WTC11 (cell line): ENCODE measurements around the gene TKT. TPM values are rescaled to one million over a fixed set of nuclear protein-coding genes. Genes with fewer than 3 reads are reported as not detected.

Source experiments
- ATAC-seq: fragments of 200-7000 bp; cut with Tn5 transposase; 2 replicates; pipeline ENCODE4 v1.10.0; 2021; ENCODE audit warnings: mild to moderate bottlenecking, moderate library complexity
- CTCF ChIA-PET: fragments of 300-600 bp; sonication (Branson Sonifier 250); formaldehyde crosslinking; loops from one replicate; lab custom pipeline; 2021; ENCODE audit warnings: antibody characterized with exemption; lab: Charles Lee
- POLR2A ChIA-PET: fragments of 350-600 bp; sonication (Branson Sonifier 250); formaldehyde crosslinking; loops from one replicate; lab custom pipeline; 2021; ENCODE audit warnings: antibody characterized with exemption; lab: Charles Lee
- DNase-seq: peaks from one replicate; pipeline ENCODE4 v3.0.0; 2021; ENCODE audit warnings: low spot score
- H3K27ac Mint-ChIP-seq: 2 replicates; pipeline ENCODE4 v1.8.0; 2021; ENCODE audit warnings: mixed read lengths
- H3K27me3 Mint-ChIP-seq: 2 replicates; pipeline ENCODE4 v1.8.0; 2021; ENCODE audit warnings: low read depth, mild to moderate bottlenecking, moderate library complexity, mixed read lengths
- H3K36me3 Mint-ChIP-seq: 2 replicates; pipeline ENCODE4 v1.8.0; 2021; ENCODE audit warnings: mixed read lengths
- H3K4me1 Mint-ChIP-seq: 2 replicates; pipeline ENCODE4 v1.8.0; 2022; ENCODE audit warnings: mixed read lengths
- H3K4me3 Mint-ChIP-seq: 2 replicates; pipeline ENCODE4 v1.8.0; 2021; ENCODE audit warnings: mild to moderate bottlenecking, moderate library complexity, mixed read lengths
- H3K9me3 Mint-ChIP-seq: 2 replicates; pipeline ENCODE4 v1.8.0; 2021; ENCODE audit warnings: mixed read lengths
- ATF1 ChIP-seq: sonication (generic); formaldehyde crosslinking; IDR thresholded peaks from 2 replicates; pipeline ENCODE4 v1.8.1; 2023; ENCODE audit warnings: mild to moderate bottlenecking, moderate library complexity, missing genetic modification reagents
- ETV6 ChIP-seq: sonication (generic); formaldehyde crosslinking; IDR thresholded peaks from 2 replicates; pipeline ENCODE4 v1.8.1; 2022; ENCODE audit warnings: mild to moderate bottlenecking, missing genetic modification reagents
- JUN ChIP-seq: sonication (generic); formaldehyde crosslinking; IDR thresholded peaks from 2 replicates; pipeline ENCODE4 v1.8.0; 2023; ENCODE audit warnings: mild to moderate bottlenecking, missing genetic modification reagents
- PRRX2 ChIP-seq: fragments of 250-450 bp; sonication (Bioruptor Pico); IDR thresholded peaks from 2 replicates; pipeline ENCODE4 v1.8.0; 2021; ENCODE audit warnings: mild to moderate bottlenecking
- RELA ChIP-seq: sonication (generic); formaldehyde crosslinking; IDR thresholded peaks from 2 replicates; pipeline ENCODE4 v1.8.1; 2022; ENCODE audit warnings: missing genetic modification reagents, mild to moderate bottlenecking, borderline replicate concordance
- TP53 ChIP-seq: sonication (generic); formaldehyde crosslinking; IDR thresholded peaks from 2 replicates; pipeline ENCODE4 v1.8.1; 2023; ENCODE audit warnings: mild to moderate bottlenecking, missing genetic modification reagents
- ZNF317 ChIP-seq: sonication (generic); formaldehyde crosslinking; IDR thresholded peaks from 2 replicates; pipeline ENCODE4 v1.8.1; 2023; ENCODE audit warnings: low read depth, mild to moderate bottlenecking, moderate library complexity, missing genetic modification reagents, borderline replicate concordance
- total RNA-seq: library from RNA; stranded (reverse); gene quantifications from 3 replicates; pipeline ENCODE4 v1.2.3, GENCODE V29; 2021
- TF ChIP-seq, protein P1 (sequence below): sonication (generic); formaldehyde crosslinking; IDR thresholded peaks from 2 replicates; pipeline ENCODE4 v1.8.1; 2023; ENCODE audit warnings: mild to moderate bottlenecking, missing genetic modification reagents, borderline replicate concordance
- TF ChIP-seq, protein P2 (sequence below): sonication (generic); formaldehyde crosslinking; IDR thresholded peaks from 2 replicates; pipeline ENCODE4 v1.8.1; 2023; ENCODE audit warnings: mild to moderate bottlenecking, missing genetic modification reagents, moderate library complexity
- TF ChIP-seq, protein P3 (sequence below): sonication (generic); formaldehyde crosslinking; IDR thresholded peaks from 2 replicates; pipeline ENCODE4 v1.8.1; 2023; ENCODE audit warnings: mild to moderate bottlenecking, moderate library complexity, missing genetic modification reagents
- TF ChIP-seq, protein P4 (sequence below): sonication (generic); formaldehyde crosslinking; IDR thresholded peaks from 2 replicates; pipeline ENCODE4 v1.8.0; 2022; ENCODE audit warnings: mild to moderate bottlenecking, missing genetic modification reagents
- TF ChIP-seq, protein P5 (sequence below): fragments of 250-450 bp; sonication (Bioruptor Pico); IDR thresholded peaks from 2 replicates; pipeline ENCODE4 v1.9.0; 2021; ENCODE audit warnings: mild to moderate bottlenecking, borderline replicate concordance
- TF ChIP-seq, protein P6 (sequence below): sonication (generic); formaldehyde crosslinking; IDR thresholded peaks from 2 replicates; pipeline ENCODE4 v1.8.1; 2022; ENCODE audit warnings: mild to moderate bottlenecking, missing genetic modification reagents, moderate library complexity, borderline replicate concordance
- TF ChIP-seq, protein P7 (sequence below): fragments of 200-600 bp; IDR thresholded peaks from 2 replicates; pipeline ENCODE4 v1.8.0; 2022; ENCODE audit warnings: antibody characterized with exemption

TKT gene
- total RNA-seq, 1 experiment from 2014 or later, result 1,040 TPM

DNA sequence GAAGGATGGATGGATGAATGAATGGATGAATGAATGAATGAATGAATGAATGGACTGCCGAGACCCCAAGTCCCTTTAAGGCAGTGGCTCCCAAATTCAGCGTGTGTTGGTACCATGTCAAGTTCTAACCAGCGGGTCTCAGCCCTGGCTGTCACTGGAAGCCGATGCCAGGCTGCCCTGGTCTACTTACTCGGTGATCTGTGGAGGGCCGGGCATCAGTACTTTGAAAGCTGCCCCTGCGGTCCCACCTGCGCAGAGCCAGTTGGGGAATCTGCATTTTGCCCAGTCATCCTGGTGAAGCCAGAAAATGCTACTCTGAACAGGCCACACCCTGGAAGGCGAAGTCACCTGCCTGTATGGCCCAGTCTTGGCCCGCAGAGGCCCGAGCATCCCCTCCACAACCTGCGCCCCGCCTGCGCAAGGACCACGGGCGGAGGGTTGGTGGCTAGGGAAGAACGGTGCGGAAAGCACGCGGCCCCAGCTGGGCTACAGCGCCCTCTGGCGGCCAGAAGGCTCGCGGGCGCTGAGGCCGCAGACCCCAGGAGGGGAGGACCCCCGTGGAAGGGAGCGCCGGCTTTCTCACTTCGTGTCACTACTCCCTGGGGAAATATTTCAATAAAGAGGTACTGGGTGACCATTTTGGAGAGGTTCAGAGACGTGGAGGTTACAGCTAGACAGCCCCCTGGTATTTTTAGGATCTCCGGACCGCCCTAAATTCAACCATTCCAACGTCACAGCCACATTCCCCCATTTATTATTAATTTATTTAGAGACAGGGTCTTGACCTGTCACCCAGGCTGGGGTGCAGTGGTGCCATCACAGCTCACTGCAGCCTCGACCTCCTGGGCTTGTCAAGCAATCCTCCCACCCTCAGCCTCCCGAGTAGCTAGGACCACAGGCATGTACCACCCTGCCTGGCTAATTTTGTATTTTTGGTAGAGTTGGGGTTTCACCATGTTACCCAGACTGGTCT lies 59.9 kb downstream of the TKT start (continued):
- TF ChIP-seq, protein P1, sequence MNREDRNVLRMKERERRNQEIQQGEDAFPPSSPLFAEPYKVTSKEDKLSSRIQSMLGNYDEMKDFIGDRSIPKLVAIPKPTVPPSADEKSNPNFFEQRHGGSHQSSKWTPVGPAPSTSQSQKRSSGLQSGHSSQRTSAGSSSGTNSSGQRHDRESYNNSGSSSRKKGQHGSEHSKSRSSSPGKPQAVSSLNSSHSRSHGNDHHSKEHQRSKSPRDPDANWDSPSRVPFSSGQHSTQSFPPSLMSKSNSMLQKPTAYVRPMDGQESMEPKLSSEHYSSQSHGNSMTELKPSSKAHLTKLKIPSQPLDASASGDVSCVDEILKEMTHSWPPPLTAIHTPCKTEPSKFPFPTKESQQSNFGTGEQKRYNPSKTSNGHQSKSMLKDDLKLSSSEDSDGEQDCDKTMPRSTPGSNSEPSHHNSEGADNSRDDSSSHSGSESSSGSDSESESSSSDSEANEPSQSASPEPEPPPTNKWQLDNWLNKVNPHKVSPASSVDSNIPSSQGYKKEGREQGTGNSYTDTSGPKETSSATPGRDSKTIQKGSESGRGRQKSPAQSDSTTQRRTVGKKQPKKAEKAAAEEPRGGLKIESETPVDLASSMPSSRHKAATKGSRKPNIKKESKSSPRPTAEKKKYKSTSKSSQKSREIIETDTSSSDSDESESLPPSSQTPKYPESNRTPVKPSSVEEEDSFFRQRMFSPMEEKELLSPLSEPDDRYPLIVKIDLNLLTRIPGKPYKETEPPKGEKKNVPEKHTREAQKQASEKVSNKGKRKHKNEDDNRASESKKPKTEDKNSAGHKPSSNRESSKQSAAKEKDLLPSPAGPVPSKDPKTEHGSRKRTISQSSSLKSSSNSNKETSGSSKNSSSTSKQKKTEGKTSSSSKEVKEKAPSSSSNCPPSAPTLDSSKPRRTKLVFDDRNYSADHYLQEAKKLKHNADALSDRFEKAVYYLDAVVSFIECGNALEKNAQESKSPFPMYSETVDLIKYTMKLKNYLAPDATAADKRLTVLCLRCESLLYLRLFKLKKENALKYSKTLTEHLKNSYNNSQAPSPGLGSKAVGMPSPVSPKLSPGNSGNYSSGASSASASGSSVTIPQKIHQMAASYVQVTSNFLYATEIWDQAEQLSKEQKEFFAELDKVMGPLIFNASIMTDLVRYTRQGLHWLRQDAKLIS (CRISPR knock-in tag), result no peak
- TF ChIP-seq, protein P2, sequence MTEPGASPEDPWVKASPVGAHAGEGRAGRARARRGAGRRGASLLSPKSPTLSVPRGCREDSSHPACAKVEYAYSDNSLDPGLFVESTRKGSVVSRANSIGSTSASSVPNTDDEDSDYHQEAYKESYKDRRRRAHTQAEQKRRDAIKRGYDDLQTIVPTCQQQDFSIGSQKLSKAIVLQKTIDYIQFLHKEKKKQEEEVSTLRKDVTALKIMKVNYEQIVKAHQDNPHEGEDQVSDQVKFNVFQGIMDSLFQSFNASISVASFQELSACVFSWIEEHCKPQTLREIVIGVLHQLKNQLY (CRISPR knock-in tag), result no peak
- TF ChIP-seq PRRX2 (CRISPR knock-in tag), result no peak
- no peak for TF ChIP-seq ATF1 (CRISPR knock-in tag)
- no peak; the same call in 1 of the 2 replicates for TF ChIP-seq ETV6 (CRISPR knock-in tag)
- TF ChIP-seq, protein P3, sequence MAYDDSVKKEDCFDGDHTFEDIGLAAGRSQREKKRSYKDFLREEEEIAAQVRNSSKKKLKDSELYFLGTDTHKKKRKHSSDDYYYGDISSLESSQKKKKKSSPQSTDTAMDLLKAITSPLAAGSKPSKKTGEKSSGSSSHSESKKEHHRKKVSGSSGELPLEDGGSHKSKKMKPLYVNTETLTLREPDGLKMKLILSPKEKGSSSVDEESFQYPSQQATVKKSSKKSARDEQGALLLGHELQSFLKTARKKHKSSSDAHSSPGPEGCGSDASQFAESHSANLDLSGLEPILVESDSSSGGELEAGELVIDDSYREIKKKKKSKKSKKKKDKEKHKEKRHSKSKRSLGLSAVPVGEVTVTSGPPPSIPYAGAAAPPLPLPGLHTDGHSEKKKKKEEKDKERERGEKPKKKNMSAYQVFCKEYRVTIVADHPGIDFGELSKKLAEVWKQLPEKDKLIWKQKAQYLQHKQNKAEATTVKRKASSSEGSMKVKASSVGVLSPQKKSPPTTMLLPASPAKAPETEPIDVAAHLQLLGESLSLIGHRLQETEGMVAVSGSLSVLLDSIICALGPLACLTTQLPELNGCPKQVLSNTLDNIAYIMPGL (CRISPR knock-in tag), result peak; percentile 94
- no peak for TF ChIP-seq RELA (CRISPR knock-in tag)
- no peak for TF ChIP-seq JUN
- TF ChIP-seq, all 79 proteins: peak for 11

DNA sequence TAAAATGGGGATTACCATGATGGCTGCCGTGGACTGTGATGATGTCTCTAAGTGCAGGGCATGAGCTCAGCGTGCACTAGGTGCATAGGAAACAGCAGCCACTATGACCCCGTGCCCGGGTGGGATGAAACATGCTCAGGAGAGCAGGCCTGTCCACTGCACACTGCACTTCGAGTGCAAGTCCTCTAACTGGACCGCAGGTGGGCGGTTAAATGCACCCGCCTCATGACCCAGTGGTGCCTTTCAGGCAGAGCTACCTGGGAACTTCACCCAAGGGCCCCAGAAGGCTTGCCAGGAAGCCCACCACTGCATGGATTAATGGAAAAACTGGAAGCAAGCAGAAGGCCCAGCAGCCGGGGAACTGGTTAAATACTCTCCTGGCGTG lies 60.8 kb downstream of the TKT start:
- POLR2A ChIA-PET, result interaction anchor here (2.7 kb wide), 1 partner anchor 34 kb away, joined by 7 read pairs; the partner anchor contains the start of gene PRKCD
- peaks cover 27% of the 10 kb centered on the region for H3K4me1 Mint-ChIP-seq
- no peak for ATAC-seq
- H3K9me3 Mint-ChIP-seq, result no peaks in the 10 kb centered on the region
- no peak for DNase-seq
- no peak overlapping the region for H3K4me3 Mint-ChIP-seq
- peaks cover 5% of the 10 kb centered on the region; the same call in 1 of the 2 replicates for H3K27me3 Mint-ChIP-seq
- no peak overlapping the region for H3K27ac Mint-ChIP-seq
- H3K36me3 Mint-ChIP-seq, result peaks cover 2% of the 10 kb centered on the region; the same call in 1 of the 2 replicates
- CTCF ChIA-PET, result interaction anchor here (0.8 to 3.2 kb wide), 11 partner anchors 11 to 87 kb away, joined by 3 to 48 read pairs (median 10); partner anchors contain the start of gene PRKCD
- TF ChIP-seq, protein P4, sequence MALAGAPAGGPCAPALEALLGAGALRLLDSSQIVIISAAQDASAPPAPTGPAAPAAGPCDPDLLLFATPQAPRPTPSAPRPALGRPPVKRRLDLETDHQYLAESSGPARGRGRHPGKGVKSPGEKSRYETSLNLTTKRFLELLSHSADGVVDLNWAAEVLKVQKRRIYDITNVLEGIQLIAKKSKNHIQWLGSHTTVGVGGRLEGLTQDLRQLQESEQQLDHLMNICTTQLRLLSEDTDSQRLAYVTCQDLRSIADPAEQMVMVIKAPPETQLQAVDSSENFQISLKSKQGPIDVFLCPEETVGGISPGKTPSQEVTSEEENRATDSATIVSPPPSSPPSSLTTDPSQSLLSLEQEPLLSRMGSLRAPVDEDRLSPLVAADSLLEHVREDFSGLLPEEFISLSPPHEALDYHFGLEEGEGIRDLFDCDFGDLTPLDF (CRISPR knock-in tag), result no peak
- TF ChIP-seq, protein P5, sequence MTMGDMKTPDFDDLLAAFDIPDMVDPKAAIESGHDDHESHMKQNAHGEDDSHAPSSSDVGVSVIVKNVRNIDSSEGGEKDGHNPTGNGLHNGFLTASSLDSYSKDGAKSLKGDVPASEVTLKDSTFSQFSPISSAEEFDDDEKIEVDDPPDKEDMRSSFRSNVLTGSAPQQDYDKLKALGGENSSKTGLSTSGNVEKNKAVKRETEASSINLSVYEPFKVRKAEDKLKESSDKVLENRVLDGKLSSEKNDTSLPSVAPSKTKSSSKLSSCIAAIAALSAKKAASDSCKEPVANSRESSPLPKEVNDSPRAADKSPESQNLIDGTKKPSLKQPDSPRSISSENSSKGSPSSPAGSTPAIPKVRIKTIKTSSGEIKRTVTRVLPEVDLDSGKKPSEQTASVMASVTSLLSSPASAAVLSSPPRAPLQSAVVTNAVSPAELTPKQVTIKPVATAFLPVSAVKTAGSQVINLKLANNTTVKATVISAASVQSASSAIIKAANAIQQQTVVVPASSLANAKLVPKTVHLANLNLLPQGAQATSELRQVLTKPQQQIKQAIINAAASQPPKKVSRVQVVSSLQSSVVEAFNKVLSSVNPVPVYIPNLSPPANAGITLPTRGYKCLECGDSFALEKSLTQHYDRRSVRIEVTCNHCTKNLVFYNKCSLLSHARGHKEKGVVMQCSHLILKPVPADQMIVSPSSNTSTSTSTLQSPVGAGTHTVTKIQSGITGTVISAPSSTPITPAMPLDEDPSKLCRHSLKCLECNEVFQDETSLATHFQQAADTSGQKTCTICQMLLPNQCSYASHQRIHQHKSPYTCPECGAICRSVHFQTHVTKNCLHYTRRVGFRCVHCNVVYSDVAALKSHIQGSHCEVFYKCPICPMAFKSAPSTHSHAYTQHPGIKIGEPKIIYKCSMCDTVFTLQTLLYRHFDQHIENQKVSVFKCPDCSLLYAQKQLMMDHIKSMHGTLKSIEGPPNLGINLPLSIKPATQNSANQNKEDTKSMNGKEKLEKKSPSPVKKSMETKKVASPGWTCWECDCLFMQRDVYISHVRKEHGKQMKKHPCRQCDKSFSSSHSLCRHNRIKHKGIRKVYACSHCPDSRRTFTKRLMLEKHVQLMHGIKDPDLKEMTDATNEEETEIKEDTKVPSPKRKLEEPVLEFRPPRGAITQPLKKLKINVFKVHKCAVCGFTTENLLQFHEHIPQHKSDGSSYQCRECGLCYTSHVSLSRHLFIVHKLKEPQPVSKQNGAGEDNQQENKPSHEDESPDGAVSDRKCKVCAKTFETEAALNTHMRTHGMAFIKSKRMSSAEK (CRISPR knock-in tag), result no peak
- TF ChIP-seq, protein P6, sequence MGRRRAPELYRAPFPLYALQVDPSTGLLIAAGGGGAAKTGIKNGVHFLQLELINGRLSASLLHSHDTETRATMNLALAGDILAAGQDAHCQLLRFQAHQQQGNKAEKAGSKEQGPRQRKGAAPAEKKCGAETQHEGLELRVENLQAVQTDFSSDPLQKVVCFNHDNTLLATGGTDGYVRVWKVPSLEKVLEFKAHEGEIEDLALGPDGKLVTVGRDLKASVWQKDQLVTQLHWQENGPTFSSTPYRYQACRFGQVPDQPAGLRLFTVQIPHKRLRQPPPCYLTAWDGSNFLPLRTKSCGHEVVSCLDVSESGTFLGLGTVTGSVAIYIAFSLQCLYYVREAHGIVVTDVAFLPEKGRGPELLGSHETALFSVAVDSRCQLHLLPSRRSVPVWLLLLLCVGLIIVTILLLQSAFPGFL, result no peak
- TF ChIP-seq ZNF317 (CRISPR knock-in tag) (no peak), TP53 (no peak), ATF1 (CRISPR knock-in tag) (no peak)
- TF ChIP-seq, protein P7, sequence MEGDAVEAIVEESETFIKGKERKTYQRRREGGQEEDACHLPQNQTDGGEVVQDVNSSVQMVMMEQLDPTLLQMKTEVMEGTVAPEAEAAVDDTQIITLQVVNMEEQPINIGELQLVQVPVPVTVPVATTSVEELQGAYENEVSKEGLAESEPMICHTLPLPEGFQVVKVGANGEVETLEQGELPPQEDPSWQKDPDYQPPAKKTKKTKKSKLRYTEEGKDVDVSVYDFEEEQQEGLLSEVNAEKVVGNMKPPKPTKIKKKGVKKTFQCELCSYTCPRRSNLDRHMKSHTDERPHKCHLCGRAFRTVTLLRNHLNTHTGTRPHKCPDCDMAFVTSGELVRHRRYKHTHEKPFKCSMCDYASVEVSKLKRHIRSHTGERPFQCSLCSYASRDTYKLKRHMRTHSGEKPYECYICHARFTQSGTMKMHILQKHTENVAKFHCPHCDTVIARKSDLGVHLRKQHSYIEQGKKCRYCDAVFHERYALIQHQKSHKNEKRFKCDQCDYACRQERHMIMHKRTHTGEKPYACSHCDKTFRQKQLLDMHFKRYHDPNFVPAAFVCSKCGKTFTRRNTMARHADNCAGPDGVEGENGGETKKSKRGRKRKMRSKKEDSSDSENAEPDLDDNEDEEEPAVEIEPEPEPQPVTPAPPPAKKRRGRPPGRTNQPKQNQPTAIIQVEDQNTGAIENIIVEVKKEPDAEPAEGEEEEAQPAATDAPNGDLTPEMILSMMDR, result no peak
